GM19463 (cell line): ENCODE results near the gene GCKR.
"Not testable (repeated sequence)": the region's sequence is repeated elsewhere in the genome, so short reads cannot be mapped to it uniquely, and the experiment has no call there.

Experiments used
- ATAC-seq: cut with Tn5 transposase; IDR thresholded peaks from one replicate; pipeline ENCODE4 v1.9.1; 2021; ENCODE audit warnings: mild to moderate bottlenecking, moderate library complexity; ENCODE audit not compliant: unreplicated experiment

The GCKR gene

GRCh38 chr2:27509326-27509725, 12.7 kb downstream of the GCKR start:
- ATAC-seq, result no peak

- ATAC-seq, result no peak
These were observed 21.6 kb downstream of the GCKR start for GRCh38 chr2:27518113-27518781.

- no peak for ATAC-seq
These were observed 22.1 kb downstream of the GCKR start for GRCh38 chr2:27518782-27519113.

GRCh38 chr2:27520316-27520715, 23.7 kb downstream of the GCKR start:
- no peak for ATAC-seq

- ATAC-seq, result no peak
These were observed 25.8 kb downstream of the GCKR start for GRCh38 chr2:27522400-27522945.

- ATAC-seq, result no peak
These were observed 30.5 kb downstream of the GCKR start for GRCh38 chr2:27527182-27527581.

- ATAC-seq, result no peak
These were observed 35.3 kb downstream of the GCKR start for GRCh38 chr2:27531983-27532382.

GRCh38 chr2:27537287-27537686, 40.6 kb downstream of the GCKR start:
- ATAC-seq, result no peak

- not testable (repeated sequence) for ATAC-seq
These were observed 42.3 kb downstream of the GCKR start for GRCh38 chr2:27538839-27539450.

- not testable (repeated sequence) for ATAC-seq
These were observed 43.0 kb downstream of the GCKR start for GRCh38 chr2:27539649-27540048.

- no peak for ATAC-seq
These were observed 47.6 kb downstream of the GCKR start for GRCh38 chr2:27544143-27544821.

- no peak for ATAC-seq
These were observed 48.9 kb downstream of the GCKR start for GRCh38 chr2:27545348-27546141.

GRCh38 chr2:27549303-27549702, 52.7 kb downstream of the GCKR start:
- ATAC-seq, result no peak

GRCh38 chr2:27551514-27551913, 54.9 kb downstream of the GCKR start:
- ATAC-seq, result no peak

- no peak for ATAC-seq
These were observed 56.3 kb downstream of the GCKR start for GRCh38 chr2:27552941-27553340.

- not testable (repeated sequence) for ATAC-seq
These were observed 57.8 kb downstream of the GCKR start for GRCh38 chr2:27554451-27554850.

- ATAC-seq, result no peak
These were observed 62.6 kb downstream of the GCKR start for GRCh38 chr2:27559228-27559627.

GRCh38 chr2:27561060-27561459, 64.4 kb downstream of the GCKR start:
- ATAC-seq, result no peak

- ATAC-seq, result no peak
These were observed 70.0 kb downstream of the GCKR start for GRCh38 chr2:27566628-27567027.

GRCh38 chr2:27569398-27569797, 72.8 kb downstream of the GCKR start:
- no peak for ATAC-seq

- no peak for ATAC-seq
These were observed 74.6 kb downstream of the GCKR start for GRCh38 chr2:27571197-27571596.
